HepG2 (cell line): Measurements from ENCODE around the gene CAMK1D. TPM values are rescaled to one million over a fixed set of nuclear protein-coding genes. Genes with fewer than 3 reads are reported as not detected.

ENCODE experiments used
- ATAC-seq: fragments of 200-7000 bp; cut with Tn5 transposase; 3 replicates; pipeline ENCODE4 v1.9.1; 2020; ENCODE audit warnings: mild to moderate bottlenecking, moderate library complexity
- BruUV-seq: library from RNA; stranded (reverse); fragments of 400-500 nt; replicated peaks from 2 replicates; lab custom pipeline; 2021; lab: Mats Ljungman, UMichigan
- CTCF ChIA-PET: fragments of 300-600 bp; formaldehyde crosslinking; extraction: SDS; loops from one replicate; lab custom pipeline; 2021; ENCODE audit warnings: low total read pairs, inconsistent platforms, low intra/inter-chr PET ratio; lab: Yijun Ruan, JAX
- POLR2A ChIA-PET: fragments of 350-600 bp; sonication (Branson Sonifier 250); formaldehyde crosslinking; loops from one replicate; lab custom pipeline; 2020; ENCODE audit warnings: antibody characterized with exemption, inconsistent platforms; lab: Yijun Ruan, JAX
- DNase-seq: peaks from one replicate; pipeline ENCODE4 v3.0.0-alpha.2; 2015; ENCODE audit warnings: low spot score
- FAIRE-seq: peaks from 3 replicates; lab custom pipeline; 2011; peaks lifted over from hg19 to GRCh38; lab: Jason Lieb, UNC
- H2AFZ ChIP-seq: one replicate; pipeline ENCODE4 v1.6.1; 2011; ENCODE audit warnings: low read length, inconsistent platforms
- H3K27ac ChIP-seq: fragments of 300-600 bp; 3 replicates; pipeline ENCODE4 v1.8.0; 2011; ENCODE audit warnings: mixed run types, mild to moderate bottlenecking, mixed read lengths, low read length, inconsistent platforms; ENCODE audit not compliant: insufficient read depth; ENCODE audit errors: extremely low read length
- H3K27me3 ChIP-seq, 2 experiments: fragments of 200-600 bp in 1 of 2; 2 replicates in 1 of 2; 3 replicates in 1 of 2; pipeline versions ENCODE4 v1.6.0 to v1.8.0; 2011; ENCODE audit warnings: low read length in 2 of 2, mild to moderate bottlenecking in 2 of 2, moderate library complexity in 2 of 2, inconsistent platforms in 1 of 2; ENCODE audit not compliant: insufficient read depth in 2 of 2, control insufficient read depth in 1 of 2
- H3K36me3 ChIP-seq, 2 experiments: fragments of 200-600 bp in 1 of 2; replicated peaks in 1 of 2; 2 replicates in 1 of 2; 3 replicates in 1 of 2; pipeline versions ENCODE4 v1.5.1 to v1.8.0; 2011; ENCODE audit warnings: low read length in 2 of 2, inconsistent platforms in 1 of 2; ENCODE audit not compliant: insufficient read depth in 2 of 2, control insufficient read depth in 1 of 2
- H3K4me1 ChIP-seq: 2 replicates; pipeline ENCODE4 v1.5.1; 2012; ENCODE audit warnings: low read length, inconsistent platforms; ENCODE audit not compliant: insufficient read depth
- H3K4me2 ChIP-seq: 2 replicates; pipeline ENCODE4 v1.6.0; 2011; ENCODE audit warnings: low read depth, low read length, inconsistent platforms
- H3K4me3 ChIP-seq, 3 experiments: fragments of 200-600 bp in 1 of 3; sonication (generic), shearing (Covaris generic) in 1 of 3; replicated peaks in 1 of 3; 2 replicates each; pipeline ENCODE4 v1.5.1; 2011 to 2016; ENCODE audit warnings: low read length in 3 of 3, inconsistent platforms in 2 of 3, low read depth in 2 of 3, mild to moderate bottlenecking in 2 of 3, control low read depth in 1 of 3, mixed read lengths in 1 of 3; ENCODE audit not compliant: insufficient read depth in 1 of 3
- H3K79me2 ChIP-seq: one replicate; pipeline ENCODE4 v1.6.1; 2011; ENCODE audit warnings: low read length, inconsistent platforms; ENCODE audit not compliant: insufficient read depth
- H3K9ac ChIP-seq: 2 replicates; pipeline ENCODE4 v1.6.0; 2011; ENCODE audit warnings: mild to moderate bottlenecking, low read depth, low read length, inconsistent platforms; ENCODE audit not compliant: insufficient read depth
- H3K9me3 ChIP-seq: 2 replicates; pipeline ENCODE4 v1.5.1; 2012; ENCODE audit warnings: mild to moderate bottlenecking, low read length
- H4K20me1 ChIP-seq: 2 replicates; pipeline ENCODE4 v1.6.0; 2011; ENCODE audit warnings: inconsistent platforms, mild to moderate bottlenecking, low read length, moderate library complexity; ENCODE audit not compliant: insufficient read depth
- CBX5 ChIP-seq: sonication (generic); formaldehyde crosslinking; IDR thresholded peaks from 2 replicates; pipeline ENCODE4 v1.4.0; 2020; ENCODE audit warnings: missing genetic modification reagents, borderline replicate concordance
- IKZF5 ChIP-seq: IDR thresholded peaks from 2 replicates; pipeline ENCODE4 v1.6.1; 2018; ENCODE audit warnings: missing genetic modification reagents, mild to moderate bottlenecking, missing compliant biosample characterization
- NFE2L1 ChIP-seq: sonication (generic); formaldehyde crosslinking; IDR thresholded peaks from 2 replicates; pipeline ENCODE4 v1.4.0; 2020; ENCODE audit warnings: missing genetic modification reagents, mild to moderate bottlenecking, borderline replicate concordance
- ZNF513 ChIP-seq: sonication (generic); formaldehyde crosslinking; conservative IDR thresholded peaks from 2 replicates; pipeline ENCODE4 v1.5.0; 2020; ENCODE audit warnings: missing genetic modification reagents
- ZNF562 ChIP-seq: sonication (generic); formaldehyde crosslinking; IDR thresholded peaks from 2 replicates; pipeline ENCODE4 v1.8.0; 2022; ENCODE audit warnings: missing genetic modification reagents, borderline replicate concordance
- ZNF761 ChIP-seq: sonication (generic); formaldehyde crosslinking; conservative IDR thresholded peaks from 2 replicates; pipeline ENCODE4 v1.4.0; 2020; ENCODE audit warnings: mild to moderate bottlenecking, missing genetic modification reagents
- WGBS: methylation state at CpG from one replicate; pipeline ENCODE4 v1.1.6; 2017; ENCODE audit warnings: low lambda C conversion rate; 5-methylcytosine and 5-hydroxymethylcytosine counted together
- in situ Hi-C: cut with HindIII; loops from 2 replicates; pipeline ENCODE4 v1.10.0; 2017; ENCODE audit warnings: low pct_unique_long_range_greater_than_20kb; ENCODE audit not compliant: extremely low pct_ligation_motif_present
- intact Hi-C: fragments of 100-400 bp; cut with micrococcal nuclease; formaldehyde crosslinking; loops from one replicate; pipeline ENCODE4 v1.10.0; 2022; ENCODE audit not compliant: unreplicated experiment
- polyA plus RNA-seq, 8 experiments: library from polyadenylated mRNA; depleted of rRNA in 3 of 8; stranded (reverse) in 7 of 8; unstranded in 1 of 8; fragments of >200 nt; fragmentation: Illumina TruSeq in 4 of 8; extraction: Trizol in 4 of 8; gene quantifications; 2 replicates each; pipeline versions ENCODE4 v1.2.1 to v1.2.3, GENCODE V29; 2011 to 2016; ENCODE audit warnings: low read depth in 4 of 8, missing spikeins in 1 of 8, mixed read lengths in 1 of 8; ENCODE audit not compliant: insufficient read depth in 1 of 8
- total RNA-seq, 5 experiments: library from RNA; depleted of rRNA; stranded (reverse); fragments of >200 nt; fragmentation: Illumina TruSeq; extraction: Trizol; gene quantifications; 2 replicates each; pipeline ENCODE4 v1.2.3, GENCODE V29; 2016; ENCODE audit warnings: low read depth in 1 of 5

CAMK1D gene
- total and polyA plus RNA-seq, 2 of the 13 experiments (the other 11 are each of a cell fraction or from before 2014, with no cell fraction given) = under 0.01 TPM; not detected in 1

GRCh38 chr10:12638781-12639180, 289.4 kb downstream of the CAMK1D start:
- TF ChIP-seq NFE2L1 (CRISPR knock-in tag) = no peak
- TF ChIP-seq ZNF761 (CRISPR knock-in tag) = no peak
- no peak for TF ChIP-seq CBX5 (CRISPR knock-in tag)
- no peak for TF ChIP-seq IKZF5 (CRISPR knock-in tag)
- no peak for TF ChIP-seq ZNF513 (CRISPR knock-in tag)
- TF ChIP-seq ZNF562 (CRISPR knock-in tag) = no peak
- TF ChIP-seq, all 625 proteins: peak for 0
- Histone ChIP-seq H3K9ac (no peak overlapping the region), H3K27ac (no peak overlapping the region), H3K36me3 (no peaks in the 10 kb centered on the region), H3K4me2 (no peak overlapping the region), H3K9me3 (no peaks in the 10 kb centered on the region), H3K27me3 (peaks cover 0 to 12% of the 10 kb centered on the region in 2 experiments; a peak in 1 of 5 replicates), H2AFZ (no peak overlapping the region), H3K4me1 (no peaks in the 10 kb centered on the region), H3K4me3 (no peak overlapping the region), H4K20me1 (no peaks in the 10 kb centered on the region), H3K79me2 (no peaks in the 10 kb centered on the region)
- ATAC-seq = no peak
- DNase-seq = no peak
- ChIA-PET POLR2A (no interaction called here), CTCF (no interaction called here)
- 47% methylated on average over 10 of the region's 11 CpGs for WGBS
- intact Hi-C loops = no loop called here
- in situ Hi-C loops = no loop called here
- no peak for FAIRE-seq
- no TSS peak for BruUV-seq
